GM12891 (cell line): Measurements from ENCODE around the gene ROR1.

Experiments used
- PAX5 ChIP-seq: IDR thresholded peaks from 2 replicates; pipeline ENCODE4 v1.6.1; 2011; ENCODE audit warnings: low read length, moderate library complexity, mild to moderate bottlenecking; ENCODE audit not compliant: insufficient read depth, severe bottlenecking
- POLR2A ChIP-seq: IDR thresholded peaks from 2 replicates; pipeline ENCODE4 v1.6.1; 2011; ENCODE audit warnings: low read depth, low read length, control low read depth
- POLR2AphosphoS5 ChIP-seq: IDR thresholded peaks from 2 replicates; pipeline ENCODE4 v1.6.1; 2011; ENCODE audit warnings: low read depth, low read length, control low read depth
- POU2F2 ChIP-seq: IDR thresholded peaks from 2 replicates; pipeline ENCODE4 v1.6.1; 2011; ENCODE audit warnings: low read depth, mild to moderate bottlenecking, control low read depth, low read length, moderate library complexity
- SPI1 ChIP-seq: IDR thresholded peaks from 2 replicates; pipeline ENCODE4 v1.6.1; 2011; ENCODE audit warnings: low read depth, low read length, control low read depth
- TAF1 ChIP-seq: IDR thresholded peaks from 2 replicates; pipeline ENCODE4 v1.6.1; 2011; ENCODE audit warnings: low read depth, low read length, control low read depth

- TF ChIP-seq POLR2A (no peak), POLR2AphosphoS5 (no peak), TAF1 (no peak), SPI1 (no peak), PAX5 (no peak), POU2F2 (no peak)
Measured at GRCh38 chr1:64195081-64195395, 421.2 kb downstream of the ROR1 start.
